BLaER1 (cell line): ENCODE results near the gene MRGPRG.

Experiments used
- H3K27ac ChIP-seq: shearing (Covaris generic); formaldehyde crosslinking; 2 replicates; pipeline ENCODE4 v1.8.1; 2022
- H3K27me3 ChIP-seq: shearing (Covaris generic); formaldehyde crosslinking; 2 replicates; pipeline ENCODE4 v1.8.1; 2022
- H3K36me3 ChIP-seq: shearing (Covaris generic); formaldehyde crosslinking; 2 replicates; pipeline ENCODE4 v1.8.1; 2022
- H3K4me1 ChIP-seq: shearing (Covaris generic); formaldehyde crosslinking; 2 replicates; pipeline ENCODE4 v1.8.1; 2022
- H3K4me2 ChIP-seq: shearing (Covaris generic); formaldehyde crosslinking; 2 replicates; pipeline ENCODE4 v1.8.1; 2022
- H3K4me3 ChIP-seq: shearing (Covaris generic); formaldehyde crosslinking; 2 replicates; pipeline ENCODE4 v1.8.1; 2022
- H3K9ac ChIP-seq: shearing (Covaris generic); formaldehyde crosslinking; 2 replicates; pipeline ENCODE4 v1.8.1; 2022
- H3K9me3 ChIP-seq: shearing (Covaris generic); formaldehyde crosslinking; 2 replicates; pipeline ENCODE4 v1.8.1; 2022
- H4K20me1 ChIP-seq: shearing (Covaris generic); formaldehyde crosslinking; 2 replicates; pipeline ENCODE4 v1.8.1; 2022
- Cebpa-rat ChIP-seq: shearing (Covaris generic); IDR thresholded peaks from 2 replicates; pipeline ENCODE4 v1.8.1; 2022

MRGPRG gene

DNA sequence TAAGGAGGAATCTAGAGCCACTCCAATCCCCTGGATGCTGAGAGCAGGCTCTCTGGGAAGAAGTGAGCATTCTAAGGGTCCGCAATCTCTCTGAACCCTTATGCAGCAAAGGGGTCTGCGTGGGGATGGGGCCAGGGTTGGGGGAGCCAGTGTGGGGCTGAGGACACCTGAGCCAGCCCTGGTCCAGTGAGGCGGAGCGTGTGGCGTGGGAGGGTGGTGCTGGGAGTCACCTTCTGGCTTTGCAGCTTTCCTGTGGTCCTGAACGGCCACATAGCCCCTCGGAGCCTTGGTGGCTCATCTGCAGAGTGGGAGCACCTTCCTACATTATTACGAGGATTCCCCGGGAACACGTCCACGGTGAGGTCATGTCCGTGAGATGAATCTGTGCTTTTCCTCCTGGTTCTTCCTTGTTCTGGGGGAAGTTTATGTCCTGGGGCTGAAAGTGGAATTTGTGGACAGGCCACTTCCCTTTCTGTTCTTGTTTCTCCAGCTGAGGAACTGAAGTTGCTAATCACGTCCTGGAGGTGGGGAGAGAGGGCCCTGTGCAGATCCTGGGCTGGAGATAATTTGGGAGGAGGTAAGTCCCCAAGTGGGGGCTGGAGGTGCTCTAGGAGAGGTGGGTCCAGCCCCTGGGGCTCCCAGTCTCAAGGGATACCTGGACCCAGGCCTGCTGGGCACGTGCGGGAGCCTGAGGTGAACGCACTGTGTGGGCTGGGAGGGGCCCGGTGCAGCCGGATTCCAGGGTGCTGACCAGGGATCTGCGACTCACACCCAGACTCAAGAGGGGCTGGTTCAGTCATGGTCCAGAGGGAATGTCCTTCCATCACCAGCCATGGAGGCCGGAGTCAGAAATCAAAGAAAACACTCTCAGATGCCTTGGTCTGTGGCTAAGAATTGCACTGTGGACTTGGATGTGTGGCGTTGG lies 7.5 kb upstream of the MRGPRG start:
- no peaks in the 10 kb centered on the region for H3K27me3 ChIP-seq
- no peak overlapping the region for H3K4me3 ChIP-seq
- H3K9ac ChIP-seq: no peak overlapping the region
- no peak for TF ChIP-seq Cebpa-rat
- H4K20me1 ChIP-seq: no peaks in the 10 kb centered on the region
- no peaks in the 10 kb centered on the region for H3K9me3 ChIP-seq
- no peaks in the 10 kb centered on the region for H3K36me3 ChIP-seq
- peaks cover 71% of the 10 kb centered on the region for H3K4me1 ChIP-seq
- peak overlapping the region; percentile 32; the same call in 1 of the 2 replicates for H3K4me2 ChIP-seq
- H3K27ac ChIP-seq: 0 out of 2 replicates have a peak overlapping the region, but pooled peaks have one; percentile 41

DNA sequence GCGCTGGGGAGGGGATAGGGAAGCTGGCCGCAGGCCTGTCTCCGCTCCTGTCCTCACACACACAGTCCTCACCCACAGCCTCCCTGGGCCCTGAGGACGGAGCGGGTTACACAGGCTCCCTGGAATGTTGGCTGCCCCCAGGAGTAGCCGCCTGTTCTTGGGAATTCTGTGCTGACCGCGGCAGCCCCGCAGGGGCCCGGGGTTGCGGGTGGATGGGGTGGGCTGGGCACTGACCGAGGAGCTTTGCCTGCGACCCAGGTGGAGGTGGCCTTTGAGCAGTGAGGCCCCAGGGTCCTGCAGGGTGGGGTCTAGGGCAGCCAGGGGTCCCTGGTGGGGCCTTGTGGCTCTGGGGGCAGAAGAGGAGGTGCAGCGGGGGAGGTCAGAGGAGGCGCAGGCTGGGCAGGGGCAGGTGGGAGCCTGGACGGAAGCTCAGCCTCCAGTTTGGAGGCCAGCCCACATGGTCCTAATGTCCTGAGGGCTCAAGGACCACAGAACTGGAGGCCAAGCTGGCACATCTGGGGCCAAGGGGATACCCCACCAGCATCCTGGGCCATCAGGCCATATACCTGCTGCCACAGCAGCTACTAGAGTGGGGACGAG lies 6.6 kb upstream of the MRGPRG start:
- Histone ChIP-seq H3K27ac (no peak overlapping the region), H3K4me3 (no peak overlapping the region), H3K4me2 (peak overlapping the region; percentile 91), H3K9me3 (no peaks in the 10 kb centered on the region), H3K4me1 (peaks cover 77% of the 10 kb centered on the region), H3K27me3 (no peaks in the 10 kb centered on the region), H3K9ac (no peak overlapping the region), H3K36me3 (no peaks in the 10 kb centered on the region), H4K20me1 (no peaks in the 10 kb centered on the region)
- no peak for TF ChIP-seq Cebpa-rat

DNA sequence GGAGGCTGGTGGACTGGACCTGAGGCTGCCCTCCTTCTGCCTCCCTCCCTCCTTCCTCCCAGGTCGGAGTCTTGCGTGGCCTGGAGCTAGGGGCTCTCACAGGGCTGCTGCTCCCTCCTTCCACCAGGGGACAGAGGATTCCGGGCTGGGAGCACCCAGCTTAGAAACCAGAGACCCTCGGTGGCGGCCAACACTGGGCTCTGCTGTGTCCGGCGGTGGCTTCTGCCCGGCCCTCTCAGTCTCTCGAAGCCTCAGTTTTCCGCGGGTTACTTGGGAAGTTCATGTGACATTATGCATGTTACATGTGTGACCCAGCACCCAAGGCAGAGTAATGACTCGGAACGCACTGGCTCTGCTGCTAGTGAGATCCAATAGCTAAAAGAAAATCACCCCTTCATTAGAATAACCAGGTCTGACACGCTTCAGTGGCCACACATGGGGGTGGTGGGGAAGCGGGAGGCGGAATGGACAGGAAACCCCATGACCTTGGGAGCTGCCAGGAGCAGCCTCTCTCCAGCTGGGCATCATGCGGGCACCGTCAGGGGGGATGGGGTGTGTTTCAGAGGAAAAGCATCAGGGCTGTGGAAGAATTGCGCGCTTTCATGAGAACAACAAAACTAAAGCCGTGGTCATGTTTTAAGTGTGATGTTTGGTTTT lies 5.9 kb upstream of the MRGPRG start:
- no peak overlapping the region for H3K27ac ChIP-seq
- no peaks in the 10 kb centered on the region for H3K9me3 ChIP-seq
- H3K4me2 ChIP-seq: peak overlapping the region; percentile 91
- peaks cover 82% of the 10 kb centered on the region for H3K4me1 ChIP-seq
- H4K20me1 ChIP-seq: no peaks in the 10 kb centered on the region
- H3K9ac ChIP-seq: no peak overlapping the region
- H3K27me3 ChIP-seq: no peaks in the 10 kb centered on the region
- H3K36me3 ChIP-seq: no peaks in the 10 kb centered on the region
- no peak for TF ChIP-seq Cebpa-rat
- no peak overlapping the region for H3K4me3 ChIP-seq

DNA sequence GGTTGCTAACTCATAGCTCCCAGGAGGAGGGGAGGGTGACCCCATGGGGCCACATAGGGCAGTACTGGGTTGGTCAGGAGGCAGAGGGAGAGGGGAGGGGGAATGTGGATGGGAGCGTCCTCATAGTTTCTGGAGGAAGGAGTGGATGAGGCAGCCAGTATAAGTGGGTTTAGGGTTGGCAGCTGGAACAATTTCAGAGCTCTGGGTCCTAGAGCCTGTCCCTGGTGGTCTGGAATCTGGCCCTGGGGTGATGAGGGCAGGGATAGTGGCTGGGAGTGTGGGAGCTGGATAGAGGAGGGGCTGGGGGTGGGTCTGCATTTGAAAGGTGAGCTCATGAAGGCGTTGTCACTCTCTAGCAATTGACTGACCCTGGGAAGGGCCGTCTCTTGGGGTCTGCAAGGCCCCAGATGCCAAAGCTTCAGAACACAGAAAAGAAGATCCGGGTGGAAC lies 5.3 kb upstream of the MRGPRG start:
- H3K4me1 ChIP-seq: peaks cover 88% of the 10 kb centered on the region

DNA sequence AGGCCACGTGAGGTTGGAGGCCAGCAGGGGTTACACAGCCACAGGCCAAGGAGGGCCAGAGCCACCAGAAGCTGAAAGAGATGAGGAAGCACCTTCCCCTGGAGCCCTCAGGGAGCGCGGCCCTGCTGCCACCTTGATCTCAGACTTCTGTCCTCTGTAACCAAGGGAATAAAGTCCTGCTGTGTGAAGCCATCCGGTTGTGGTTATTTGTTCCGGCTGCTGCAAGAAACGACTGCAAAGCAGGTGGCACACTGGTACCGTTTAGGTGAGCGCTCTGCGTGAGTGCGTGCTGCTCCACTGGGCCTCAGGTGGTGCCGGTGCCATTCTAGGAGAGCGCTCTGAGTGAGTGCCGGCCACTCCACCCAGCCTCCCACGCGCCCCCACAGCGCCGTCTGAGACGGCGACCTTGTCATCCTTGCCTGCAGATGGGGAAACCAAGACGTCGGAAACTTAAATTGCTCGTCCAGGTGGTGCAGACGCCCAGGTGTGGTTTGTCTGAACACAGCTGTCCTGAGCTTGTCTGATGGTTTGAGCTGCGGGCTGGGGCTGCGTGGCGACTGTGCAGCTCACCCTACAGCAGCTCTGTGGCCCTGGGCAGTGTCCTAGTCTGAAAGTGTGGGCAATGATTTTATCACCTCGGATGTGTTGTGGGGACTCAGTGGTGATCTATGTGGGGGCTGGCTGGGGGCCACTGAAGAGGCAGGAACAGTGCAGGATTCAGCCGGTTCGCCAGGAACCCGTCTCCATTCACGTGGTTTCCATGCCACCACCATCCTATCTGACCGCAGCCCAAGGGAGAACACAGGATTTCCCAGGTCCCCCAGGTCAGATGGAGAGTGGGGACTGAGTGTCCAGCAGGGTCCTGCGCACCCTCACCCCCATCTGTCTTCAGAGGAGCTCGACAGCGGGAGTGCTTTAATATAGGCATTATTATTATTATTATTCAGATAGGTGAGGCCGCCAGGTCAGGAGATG lies 4.6 kb upstream of the MRGPRG start:
- Histone ChIP-seq H3K27me3 (no peaks in the 10 kb centered on the region), H3K4me2 (peak overlapping the region; percentile 91), H3K27ac (no peak overlapping the region), H3K36me3 (no peaks in the 10 kb centered on the region), H4K20me1 (no peaks in the 10 kb centered on the region), H3K4me3 (0 out of 2 replicates have a peak overlapping the region, but pooled peaks have one; percentile 26), H3K9me3 (no peaks in the 10 kb centered on the region), H3K4me1 (peaks cover 90% of the 10 kb centered on the region), H3K9ac (0 out of 2 replicates have a peak overlapping the region, but pooled peaks have one; percentile 31)
- TF ChIP-seq Cebpa-rat: no peak

More for the DNA sequence above, 5.3 kb upstream of the MRGPRG start:
- no peaks in the 10 kb centered on the region for H3K9me3 ChIP-seq
- H3K27ac ChIP-seq: no peak overlapping the region
- H4K20me1 ChIP-seq: no peaks in the 10 kb centered on the region
- H3K36me3 ChIP-seq: no peaks in the 10 kb centered on the region
- TF ChIP-seq Cebpa-rat: no peak
- no peak overlapping the region for H3K4me3 ChIP-seq
- H3K27me3 ChIP-seq: no peaks in the 10 kb centered on the region
- peak overlapping the region; percentile 91 for H3K4me2 ChIP-seq
- H3K9ac ChIP-seq: no peak overlapping the region

DNA sequence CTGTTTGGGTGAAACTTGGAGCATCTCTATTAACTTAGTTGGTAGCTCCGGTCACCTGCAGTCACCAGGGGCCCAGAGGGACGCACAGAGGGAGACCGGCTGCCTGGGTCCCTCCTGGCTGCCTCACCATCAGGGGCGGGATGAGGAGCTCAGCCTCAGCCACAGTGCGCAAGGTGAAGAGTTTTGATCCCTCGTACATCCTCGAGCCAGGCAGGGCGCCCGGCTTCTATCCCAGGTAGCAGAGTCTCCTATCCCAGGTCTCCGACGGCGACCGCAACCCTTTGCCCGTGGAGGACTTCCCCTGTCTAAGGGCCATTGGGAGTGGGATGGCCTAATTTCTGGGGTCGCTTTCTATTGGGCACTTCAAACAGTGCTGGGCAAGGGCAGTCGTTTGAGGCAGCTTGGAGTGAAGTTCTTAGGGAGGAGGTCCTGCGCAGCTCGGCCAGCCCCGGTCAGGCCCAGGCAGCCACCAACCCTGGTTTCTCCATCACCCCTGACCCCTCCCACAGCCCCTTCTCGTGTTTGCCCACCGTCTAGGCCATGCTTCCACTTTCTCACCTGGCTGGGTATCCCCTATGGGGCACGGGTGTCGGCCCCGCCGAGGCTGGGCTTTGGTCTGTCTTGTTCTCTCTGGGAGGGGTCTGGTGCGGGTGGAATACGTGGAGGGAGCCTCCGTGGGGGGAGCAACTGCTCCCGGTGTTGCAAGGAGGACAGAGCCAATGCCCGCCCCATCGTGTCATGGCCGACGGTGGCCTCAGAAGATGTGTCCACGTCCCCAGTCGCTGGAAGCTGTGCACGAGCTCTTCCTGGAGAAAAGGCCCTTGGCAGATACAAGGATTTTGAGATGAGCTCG lies 3.6 kb upstream of the MRGPRG start:
- 0 out of 2 replicates have a peak overlapping the region, but pooled peaks have one; percentile 31 for H3K9ac ChIP-seq
- H4K20me1 ChIP-seq: no peaks in the 10 kb centered on the region
- peak overlapping the region; percentile 74 for H3K27ac ChIP-seq
- H3K36me3 ChIP-seq: no peaks in the 10 kb centered on the region
- peak overlapping the region; percentile 91 for H3K4me2 ChIP-seq
- 0 out of 2 replicates have a peak overlapping the region, but pooled peaks have one; percentile 26 for H3K4me3 ChIP-seq
- H3K27me3 ChIP-seq: no peaks in the 10 kb centered on the region
- no peak for TF ChIP-seq Cebpa-rat
- peaks cover 82% of the 10 kb centered on the region for H3K4me1 ChIP-seq
- no peaks in the 10 kb centered on the region for H3K9me3 ChIP-seq

DNA sequence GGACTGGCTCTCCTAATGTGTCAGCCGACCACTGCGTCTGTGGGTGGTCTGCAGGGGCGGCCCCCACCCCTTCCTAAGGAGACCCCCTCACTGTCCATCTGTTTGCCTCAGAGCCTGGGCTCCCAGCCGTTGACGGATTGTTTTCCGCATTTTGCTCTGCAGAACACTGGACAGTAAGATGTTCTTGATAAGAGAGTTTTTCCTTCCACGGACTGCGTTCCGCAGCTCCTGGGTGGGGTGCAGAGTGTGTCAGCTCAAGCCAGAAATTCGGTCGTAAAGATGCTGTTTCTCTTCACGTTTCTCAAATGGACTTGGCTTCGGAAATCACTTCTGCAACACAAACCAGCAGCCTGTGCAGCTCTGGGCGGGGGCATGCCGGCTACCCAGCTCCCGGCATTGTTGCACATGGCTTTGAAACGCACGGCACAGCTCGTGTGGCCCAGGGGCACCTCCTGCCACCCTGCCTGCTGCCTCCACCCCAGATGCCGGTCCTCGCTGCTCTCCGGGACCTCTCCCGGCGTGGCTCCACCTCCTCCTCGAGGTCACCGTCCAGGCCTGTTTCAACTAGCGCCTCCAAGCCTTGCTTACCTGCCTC lies 2.9 kb upstream of the MRGPRG start:
- no peak for TF ChIP-seq Cebpa-rat
- Histone ChIP-seq H3K9me3 (no peaks in the 10 kb centered on the region), H3K27me3 (no peaks in the 10 kb centered on the region), H4K20me1 (no peaks in the 10 kb centered on the region), H3K9ac (no peak overlapping the region), H3K4me1 (peaks cover 81% of the 10 kb centered on the region), H3K27ac (no peak overlapping the region), H3K4me3 (no peak overlapping the region), H3K4me2 (peak overlapping the region; percentile 91), H3K36me3 (no peaks in the 10 kb centered on the region)
